Measurements from ENCODE around the gene ZNF213. TPM values are rescaled to one million over a fixed set of nuclear protein-coding genes. Genes with fewer than 3 reads are reported as not detected.

The ZNF213 gene
- total RNA-seq, 1 donor from 2014 or later: 13.4 TPM

GRCh38 chr16:3115003-3115402, 19.8 kb upstream of the ZNF213 start:
- no peak for TF ChIP-seq CTCF (IDR thresholded peaks at IDR 0.05)
- no peak for DNase-seq (ENCODE audit: extremely low spot score, unreplicated experiment)
- Mint-ChIP-seq H3K27ac (ENCODE audit: unreplicated experiment) (no peak overlapping the region), H3K36me3 (ENCODE audit: unreplicated experiment) (peaks cover 6% of the 10 kb centered on the region), H3K27me3 (ENCODE audit: unreplicated experiment) (no peaks in the 10 kb centered on the region), H3K4me1 (ENCODE audit: unreplicated experiment) (peaks cover 23% of the 10 kb centered on the region), H3K4me3 (ENCODE audit: unreplicated experiment) (peak overlapping the region; percentile 32), H3K9me3 (ENCODE audit: unreplicated experiment) (no peaks in the 10 kb centered on the region)

- Mint-ChIP-seq H3K4me1 (ENCODE audit: unreplicated experiment) (peaks cover 23% of the 10 kb centered on the region), H3K27me3 (ENCODE audit: unreplicated experiment) (no peaks in the 10 kb centered on the region), H3K9me3 (ENCODE audit: unreplicated experiment) (no peaks in the 10 kb centered on the region), H3K27ac (ENCODE audit: unreplicated experiment) (no peak overlapping the region), H3K4me3 (ENCODE audit: unreplicated experiment) (no peak overlapping the region), H3K36me3 (ENCODE audit: unreplicated experiment) (peaks cover 6% of the 10 kb centered on the region)
- DNase-seq (ENCODE audit: extremely low spot score, unreplicated experiment): no peak
- TF ChIP-seq CTCF (IDR thresholded peaks at IDR 0.05): no peak
These were observed 19.3 kb upstream of the ZNF213 start for GRCh38 chr16:3115561-3115960.

GRCh38 chr16:3118204-3118790, 16.5 kb upstream of the ZNF213 start:
- H3K27me3 Mint-ChIP-seq (ENCODE audit: unreplicated experiment): no peaks in the 10 kb centered on the region
- H3K36me3 Mint-ChIP-seq (ENCODE audit: unreplicated experiment): peaks cover 6% of the 10 kb centered on the region
- no peaks in the 10 kb centered on the region for H3K9me3 Mint-ChIP-seq (ENCODE audit: unreplicated experiment)
- peaks cover 13% of the 10 kb centered on the region for H3K4me1 Mint-ChIP-seq (ENCODE audit: unreplicated experiment)
- DNase-seq (ENCODE audit: extremely low spot score, unreplicated experiment): no peak
- no peak for TF ChIP-seq CTCF (IDR thresholded peaks at IDR 0.05)
- no peak overlapping the region for H3K4me3 Mint-ChIP-seq (ENCODE audit: unreplicated experiment)
- H3K27ac Mint-ChIP-seq (ENCODE audit: unreplicated experiment): no peak overlapping the region

GRCh38 chr16:3118846-3119245, 16.0 kb upstream of the ZNF213 start:
- H3K27me3 Mint-ChIP-seq (ENCODE audit: unreplicated experiment): no peaks in the 10 kb centered on the region

GRCh38 chr16:3119286-3119685, 15.5 kb upstream of the ZNF213 start:
- no peak for TF ChIP-seq CTCF (IDR thresholded peaks at IDR 0.05)
- Mint-ChIP-seq H3K36me3 (ENCODE audit: unreplicated experiment) (peaks cover 6% of the 10 kb centered on the region), H3K27ac (ENCODE audit: unreplicated experiment) (no peak overlapping the region), H3K4me3 (ENCODE audit: unreplicated experiment) (no peak overlapping the region), H3K9me3 (ENCODE audit: unreplicated experiment) (no peaks in the 10 kb centered on the region), H3K27me3 (ENCODE audit: unreplicated experiment) (no peaks in the 10 kb centered on the region), H3K4me1 (ENCODE audit: unreplicated experiment) (peaks cover 9% of the 10 kb centered on the region)
- no peak for DNase-seq (ENCODE audit: extremely low spot score, unreplicated experiment)

More at GRCh38 chr16:3118846-3119245, 16.0 kb upstream of the ZNF213 start:
- Mint-ChIP-seq H3K9me3 (ENCODE audit: unreplicated experiment) (no peaks in the 10 kb centered on the region), H3K27ac (ENCODE audit: unreplicated experiment) (no peak overlapping the region), H3K36me3 (ENCODE audit: unreplicated experiment) (peaks cover 6% of the 10 kb centered on the region), H3K4me3 (ENCODE audit: unreplicated experiment) (no peak overlapping the region), H3K4me1 (ENCODE audit: unreplicated experiment) (peaks cover 13% of the 10 kb centered on the region)
- no peak for DNase-seq (ENCODE audit: extremely low spot score, unreplicated experiment)
- TF ChIP-seq CTCF (IDR thresholded peaks at IDR 0.05): no peak
